Uterus (tissue), 2 donors: Measurements from ENCODE around the gene RGS7.

ENCODE experiments used
- CTCF ChIP-seq, 4 experiments: fragments of 200-600 bp in 2 of 4; fragments of 450-650 bp in 2 of 4; sonication (generic) in 2 of 4; IDR thresholded peaks; one replicate each; pipeline ENCODE4 v1.5.1; 2016 to 2019; ENCODE audit warnings: antibody characterized with exemption in 4 of 4, mild to moderate bottlenecking in 2 of 4, moderate library complexity in 1 of 4
- POLR2A ChIP-seq, 2 donors: fragments of 450-650 bp; IDR thresholded peaks; one replicate each; pipeline ENCODE4 v1.6.1; 2016; ENCODE audit warnings: antibody characterized with exemption in 2 of 2, mild to moderate bottlenecking in 1 of 2, moderate library complexity in 1 of 2

GRCh38 chr1:240876071-240876470 lies 480.9 kb downstream of the RGS7 start:
- no peak for TF ChIP-seq CTCF (IDR thresholded peaks at IDR 0.05)
- TF ChIP-seq POLR2A (IDR thresholded peaks at IDR 0.05), result no peak
